GM12878 (cell line): ENCODE data around the gene ATRNL1.

ENCODE experiments used
- ZNF274 ChIP-seq: IDR thresholded peaks from one replicate; pipeline ENCODE4 v1.8.0; 2011; ENCODE audit not compliant: insufficient read length, insufficient read depth
- TF ChIP-seq, protein P1 (sequence below), 3 experiments: IDR thresholded peaks in 2 of 3; conservative IDR thresholded peaks in 1 of 3; 2 replicates each; pipeline ENCODE4 v1.5.1; 2011; ENCODE audit warnings: low read depth in 3 of 3, low read length in 3 of 3, mild to moderate bottlenecking in 3 of 3, control low read depth in 2 of 3, moderate library complexity in 2 of 3, inconsistent platforms in 1 of 3, mixed read lengths in 1 of 3; ENCODE audit not compliant: control insufficient read depth in 2 of 3, insufficient read depth in 1 of 3; ENCODE audit errors: extremely low read depth in 1 of 3

DNA sequence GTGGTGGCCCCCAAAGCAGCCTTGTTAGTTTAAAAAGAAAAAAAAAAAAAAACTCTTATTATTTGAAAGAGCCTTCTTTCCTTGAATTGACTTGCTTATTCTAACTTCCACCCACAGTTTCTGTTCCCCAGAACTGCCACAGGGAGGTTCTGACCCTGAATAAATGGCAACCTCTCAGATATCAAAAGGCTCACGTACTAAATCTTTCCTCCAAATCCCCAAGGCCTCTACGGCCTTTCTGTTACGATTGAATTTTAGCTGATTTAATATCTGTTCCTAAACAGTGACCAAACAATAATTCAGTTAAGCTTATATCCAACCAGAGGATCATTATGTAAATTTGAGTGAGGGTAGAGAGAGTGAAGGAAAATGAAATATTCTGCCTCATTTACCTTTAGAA lies 697.1 kb downstream of the ATRNL1 start:
- TF ChIP-seq, protein P1, sequence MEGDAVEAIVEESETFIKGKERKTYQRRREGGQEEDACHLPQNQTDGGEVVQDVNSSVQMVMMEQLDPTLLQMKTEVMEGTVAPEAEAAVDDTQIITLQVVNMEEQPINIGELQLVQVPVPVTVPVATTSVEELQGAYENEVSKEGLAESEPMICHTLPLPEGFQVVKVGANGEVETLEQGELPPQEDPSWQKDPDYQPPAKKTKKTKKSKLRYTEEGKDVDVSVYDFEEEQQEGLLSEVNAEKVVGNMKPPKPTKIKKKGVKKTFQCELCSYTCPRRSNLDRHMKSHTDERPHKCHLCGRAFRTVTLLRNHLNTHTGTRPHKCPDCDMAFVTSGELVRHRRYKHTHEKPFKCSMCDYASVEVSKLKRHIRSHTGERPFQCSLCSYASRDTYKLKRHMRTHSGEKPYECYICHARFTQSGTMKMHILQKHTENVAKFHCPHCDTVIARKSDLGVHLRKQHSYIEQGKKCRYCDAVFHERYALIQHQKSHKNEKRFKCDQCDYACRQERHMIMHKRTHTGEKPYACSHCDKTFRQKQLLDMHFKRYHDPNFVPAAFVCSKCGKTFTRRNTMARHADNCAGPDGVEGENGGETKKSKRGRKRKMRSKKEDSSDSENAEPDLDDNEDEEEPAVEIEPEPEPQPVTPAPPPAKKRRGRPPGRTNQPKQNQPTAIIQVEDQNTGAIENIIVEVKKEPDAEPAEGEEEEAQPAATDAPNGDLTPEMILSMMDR (IDR thresholded peaks at IDR 0.05 in 2 of 3, conservative IDR thresholded peaks at IDR 0.05 in 1 of 3; ENCODE audit: control insufficient read depth in 2 of 3, extremely low read depth in 1 of 3, insufficient read depth in 1 of 3, low read depth in 3 of 3, low read length in 3 of 3): no peak
- TF ChIP-seq ZNF274: no peak
